Esophagus squamous epithelium (tissue), 4 donors: ENCODE results near the gene WWOX.

ENCODE experiments used
- CTCF ChIP-seq, 6 experiments: fragments of 450-650 bp in 4 of 6; fragments of 200-600 bp in 2 of 6; sonication (generic) in 2 of 6; IDR thresholded peaks; one replicate each; pipeline ENCODE4 v1.5.1; 2016 to 2019; ENCODE audit warnings: antibody characterized with exemption in 6 of 6, mild to moderate bottlenecking in 4 of 6, moderate library complexity in 4 of 6
- POLR2A ChIP-seq, 4 donors: fragments of 450-650 bp; IDR thresholded peaks; one replicate each; pipeline ENCODE4 v1.6.1; 2017; ENCODE audit warnings: antibody characterized with exemption in 4 of 4, mild to moderate bottlenecking in 4 of 4, moderate library complexity in 3 of 4

GRCh38 chr16:78183437-78184237 is 84.2 kb downstream of the WWOX start:
- TF ChIP-seq CTCF (IDR thresholded peaks at IDR 0.05): no peak
- TF ChIP-seq POLR2A (IDR thresholded peaks at IDR 0.05): no peak
